Endometrium (tissue), 2 donors: ENCODE results near the gene PEG3.

Source experiments
- FAIRE-seq: peaks from 2 replicates; lab custom pipeline; 2012; peaks lifted over from hg19 to GRCh38; lab: Jason Lieb, UNC
- donor health status: control.
- donor health status: control.

The PEG3 gene

DNA sequence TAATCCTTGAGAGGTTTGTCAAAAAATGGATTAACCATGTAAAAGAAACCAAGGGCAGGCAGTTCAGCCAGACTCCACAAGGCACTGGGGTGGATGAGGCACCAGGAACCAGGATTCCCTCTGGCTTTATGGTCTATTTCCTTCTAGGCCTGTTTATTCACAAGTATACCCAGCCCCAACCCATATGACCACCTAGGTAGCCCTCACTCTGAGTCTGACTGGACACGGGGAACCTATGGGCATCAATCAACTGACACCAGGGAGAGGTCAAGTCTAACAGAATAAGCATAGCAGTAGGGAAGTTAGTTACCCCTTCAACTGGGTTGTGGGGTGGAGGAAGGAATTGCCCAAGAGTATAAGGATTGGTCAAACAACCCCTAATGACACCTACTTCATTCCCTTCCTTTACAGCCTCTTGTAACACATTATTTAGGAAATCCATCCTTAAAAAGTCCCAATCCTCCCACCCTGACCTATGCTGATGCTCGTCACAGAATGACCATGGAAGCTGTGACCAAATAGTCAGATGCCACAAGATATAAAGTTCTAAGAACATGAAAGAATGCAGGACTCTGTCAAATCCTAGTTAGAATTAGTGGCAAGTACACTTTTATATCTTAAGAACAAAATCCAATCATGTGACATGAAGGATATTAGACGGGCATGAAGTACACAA lies 31.7 kb downstream of the PEG3 start:
- no peak for FAIRE-seq

DNA sequence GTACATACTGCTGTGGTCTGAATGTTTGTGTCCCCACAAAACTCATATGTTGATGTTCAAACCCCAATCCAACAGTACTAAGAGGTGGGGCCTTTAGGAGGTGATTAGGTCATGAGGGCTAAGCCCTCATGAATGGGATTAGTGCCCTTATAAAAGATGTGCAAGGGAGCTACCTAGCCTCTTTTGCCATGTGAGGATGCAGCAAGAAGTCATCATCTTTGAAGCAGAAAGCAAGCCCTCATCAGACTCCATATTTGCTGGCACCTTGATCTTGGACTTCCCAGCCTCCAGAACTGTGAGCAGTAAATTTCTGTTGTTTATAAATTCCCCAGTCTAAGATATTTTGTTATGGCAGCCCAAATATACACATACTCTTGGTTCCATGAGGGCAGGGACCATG lies 33.9 kb downstream of the PEG3 start:
- FAIRE-seq, result no peak
